HG02763 (cell line): ENCODE results near the gene TTC27.

Experiments
- ATAC-seq: cut with Tn5 transposase; IDR thresholded peaks from one replicate; pipeline ENCODE4 v1.9.1; 2021; ENCODE audit warnings: mild to moderate bottlenecking, moderate library complexity; ENCODE audit not compliant: unreplicated experiment

The TTC27 gene

DNA sequence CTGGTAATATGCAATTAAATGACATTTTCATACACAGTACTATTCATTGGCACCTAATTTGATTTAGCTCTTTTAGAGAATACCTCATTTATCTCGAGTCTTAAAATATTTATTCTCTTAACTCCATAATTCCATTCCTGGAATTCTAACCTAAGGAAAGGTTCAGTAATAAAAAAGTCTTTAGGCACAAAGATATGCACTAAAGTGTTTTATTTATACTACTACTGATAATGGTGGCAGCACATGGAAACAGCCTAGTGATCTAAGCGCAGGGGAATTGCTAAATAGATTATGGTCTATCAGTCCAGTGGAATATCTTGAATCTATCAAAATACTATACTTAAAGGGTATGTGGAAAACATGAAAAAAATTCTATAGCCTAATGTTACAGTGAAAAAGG is 176.4 kb downstream of the TTC27 start:
- ATAC-seq = no peak

DNA sequence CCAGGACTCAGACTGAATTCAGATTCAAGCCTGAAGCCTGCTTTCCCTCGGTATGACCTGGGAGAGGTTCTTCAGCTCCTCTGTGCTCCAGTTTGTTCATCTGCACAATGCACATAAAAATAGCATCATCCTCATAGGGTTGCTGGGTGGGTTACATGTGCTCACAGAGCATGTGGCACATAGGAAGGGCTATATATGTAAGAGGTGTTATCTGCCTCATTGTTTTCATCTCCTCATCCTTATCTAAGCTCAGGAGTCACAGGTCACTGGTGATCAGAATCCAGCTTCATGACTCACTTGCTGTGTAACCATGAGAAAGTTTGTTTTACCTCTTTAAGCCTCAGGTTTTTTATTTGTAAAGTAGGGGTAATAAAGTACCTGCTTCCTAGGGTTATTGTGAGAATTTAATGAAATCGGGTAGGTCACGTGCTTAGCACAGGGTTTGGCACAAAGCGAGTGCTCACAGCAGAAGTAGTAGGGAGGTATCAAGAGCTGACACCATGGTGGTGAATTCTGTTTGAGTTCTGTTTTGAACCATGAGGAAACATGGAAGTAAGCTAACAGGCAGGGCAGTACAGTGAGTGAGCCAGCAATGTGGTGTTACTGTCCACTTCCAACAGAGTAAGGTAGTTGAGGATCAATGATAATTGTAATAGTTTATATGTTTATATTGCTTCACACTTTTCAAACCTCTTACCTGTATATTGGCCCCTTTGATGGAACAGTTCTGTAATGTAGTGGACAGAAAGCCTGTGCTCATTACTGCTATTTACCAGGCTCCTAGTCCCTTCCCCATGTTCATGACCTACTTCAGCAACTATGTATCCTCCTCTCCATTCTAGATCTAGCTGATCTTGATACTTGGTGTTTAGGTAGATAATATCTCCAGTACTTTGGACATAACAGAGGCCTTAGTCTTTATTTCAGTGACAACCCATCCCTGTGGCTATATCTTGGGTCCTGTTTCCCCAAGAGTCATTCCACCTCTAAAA is 177.6 kb downstream of the TTC27 start:
- ATAC-seq = no peak

DNA sequence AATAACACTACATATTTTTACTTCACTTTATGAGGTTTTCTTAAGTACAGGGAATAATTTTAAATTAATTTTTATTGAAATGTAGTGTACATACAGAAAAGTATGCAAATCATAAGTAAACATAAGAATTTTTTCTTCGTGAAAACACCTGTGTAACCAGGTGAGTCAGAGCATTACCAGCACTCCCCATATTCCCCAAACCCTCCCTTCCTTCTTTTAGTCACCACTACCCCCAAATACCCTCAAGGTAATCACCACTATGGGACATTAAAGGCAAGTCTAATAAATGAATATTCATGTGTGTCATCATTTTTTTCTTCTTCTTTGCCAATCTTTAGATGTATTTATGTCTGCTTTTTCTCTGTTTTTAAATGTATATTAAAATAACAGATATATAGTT is 179.0 kb downstream of the TTC27 start:
- no peak for ATAC-seq

GRCh38 chr2:32807662-32808061 is 179.8 kb downstream of the TTC27 start:
- ATAC-seq = no peak

- ATAC-seq = no peak
Observed at GRCh38 chr2:32810909-32811495, 183.2 kb downstream of the TTC27 start.

DNA sequence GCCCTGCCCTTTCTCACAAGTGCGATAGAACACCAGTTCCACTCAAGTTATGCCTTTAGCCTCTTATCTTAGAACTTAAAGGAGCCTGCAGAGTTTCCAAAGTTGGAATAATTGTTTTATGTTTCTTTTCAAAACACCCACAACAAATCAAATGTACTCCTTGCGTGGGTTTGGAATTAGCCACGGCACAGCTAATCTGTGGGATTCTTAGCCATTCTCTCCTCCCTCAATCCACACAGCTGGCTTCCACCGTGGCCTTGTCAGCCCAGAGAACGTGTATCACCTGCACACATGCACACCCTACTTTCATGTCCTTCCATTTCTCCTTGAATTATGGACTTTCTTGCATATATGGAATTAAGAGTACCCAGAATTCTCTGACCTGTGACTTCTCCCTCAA is 183.8 kb downstream of the TTC27 start:
- ATAC-seq = no peak

DNA sequence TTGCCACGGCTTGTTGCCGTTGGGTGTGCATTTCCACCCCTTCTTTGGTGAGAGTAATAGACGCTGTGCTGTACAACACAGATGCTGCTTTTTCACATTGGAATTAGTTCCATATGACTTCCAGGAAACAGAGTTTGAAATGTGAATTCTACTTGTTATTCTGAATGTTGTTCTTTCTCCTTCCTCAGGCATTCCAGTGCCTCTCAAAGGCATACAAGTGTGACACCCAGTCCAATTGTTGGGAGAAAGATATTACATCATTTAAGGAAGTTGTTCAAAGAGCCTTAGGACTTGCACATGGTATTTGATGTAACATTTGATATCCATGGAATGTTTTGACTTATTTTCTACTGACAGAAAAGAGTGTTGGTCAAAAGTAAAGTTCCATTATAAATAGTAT is 184.5 kb downstream of the TTC27 start:
- ATAC-seq = no peak

DNA sequence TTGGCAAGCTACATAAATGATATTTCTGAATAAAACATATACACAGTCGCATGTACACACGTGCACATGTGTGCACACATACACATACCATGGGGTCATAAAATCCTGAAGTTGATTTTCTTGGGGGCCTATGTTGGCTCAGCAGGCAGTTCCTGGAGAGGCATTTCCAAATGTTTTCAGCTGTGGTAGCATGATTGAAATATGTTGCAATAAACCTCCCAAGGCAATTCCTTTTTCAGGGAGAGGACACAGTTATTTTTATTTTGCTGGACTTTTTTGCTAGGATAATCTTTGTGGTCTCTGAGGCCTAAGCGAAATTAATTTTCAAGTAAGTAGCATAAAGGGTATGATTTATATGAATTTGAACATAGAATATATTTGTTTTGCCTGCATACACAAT is 192.2 kb downstream of the TTC27 start:
- no peak for ATAC-seq

DNA sequence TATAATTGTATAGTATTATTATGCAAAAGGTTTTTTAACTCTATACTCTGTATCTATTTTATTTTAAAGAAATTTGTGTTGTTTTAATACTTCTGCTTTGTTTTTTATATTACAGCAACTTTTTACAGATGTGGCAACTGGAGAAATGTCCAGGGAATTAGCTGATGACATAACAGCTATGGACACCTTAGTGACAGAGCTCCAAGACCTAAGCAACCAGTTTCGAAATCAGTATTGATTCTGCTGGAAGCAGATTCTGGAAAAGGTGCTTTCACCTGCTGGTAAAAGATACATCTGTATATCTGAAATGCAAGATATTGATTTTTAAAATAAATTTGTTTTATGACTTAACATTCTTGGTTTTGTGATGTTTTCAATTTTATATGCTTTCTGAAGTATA is 192.9 kb downstream of the TTC27 start:
- no peak for ATAC-seq

DNA sequence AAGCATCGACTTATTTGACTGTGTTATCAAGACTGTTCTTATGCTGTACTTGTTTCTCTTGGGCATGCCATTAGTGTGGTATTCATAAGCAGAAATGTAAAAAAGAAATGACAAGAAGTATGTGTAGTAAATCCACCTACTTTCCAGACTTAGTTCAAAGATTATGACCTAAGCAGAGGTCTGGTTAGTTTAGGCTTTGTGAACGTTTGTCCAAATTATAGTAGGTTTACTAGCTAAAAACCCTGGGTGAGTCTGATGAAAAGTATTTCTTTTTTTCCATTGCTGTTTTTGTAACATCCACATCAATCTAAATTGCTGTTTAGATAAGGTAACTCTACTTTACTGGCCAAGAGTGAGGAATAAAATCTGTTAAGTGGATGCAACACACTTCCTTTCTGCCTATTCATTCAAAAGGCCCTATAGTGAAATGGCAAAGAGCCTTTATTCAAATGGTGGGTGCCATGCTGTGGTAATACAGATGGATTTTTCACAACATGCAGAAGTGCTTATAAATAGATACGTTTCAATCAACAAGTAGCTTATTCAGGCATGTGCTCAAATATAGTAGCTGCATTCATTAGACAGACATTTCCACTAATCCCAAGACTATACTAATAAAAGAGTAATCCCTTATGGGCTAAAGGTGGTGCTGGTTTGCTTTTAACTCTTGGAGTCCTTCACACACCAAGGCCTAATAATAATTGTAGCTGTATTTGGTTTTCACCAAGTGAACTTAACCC is 196.4 kb downstream of the TTC27 start:
- no peak for ATAC-seq

DNA sequence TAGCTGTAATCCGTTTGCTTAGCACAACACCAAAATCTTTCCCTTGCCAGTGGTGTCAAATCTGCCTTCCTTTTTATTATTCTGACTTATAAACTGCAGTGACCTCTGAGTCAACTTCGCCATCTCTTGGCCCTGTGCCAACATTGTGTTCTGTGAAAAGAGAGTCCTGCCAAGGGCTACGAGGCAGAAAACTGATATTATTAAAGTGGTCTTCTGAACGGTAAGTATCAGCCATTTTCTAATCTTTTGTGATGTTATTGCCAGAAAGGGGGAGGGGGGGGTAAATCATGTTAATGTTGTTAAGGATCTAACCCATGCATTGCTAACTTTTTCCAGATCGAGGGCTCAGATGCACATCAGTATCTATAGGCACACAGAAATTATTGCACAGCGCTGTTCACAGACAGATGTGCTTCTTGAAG is 197.5 kb downstream of the TTC27 start:
- ATAC-seq = no peak

DNA sequence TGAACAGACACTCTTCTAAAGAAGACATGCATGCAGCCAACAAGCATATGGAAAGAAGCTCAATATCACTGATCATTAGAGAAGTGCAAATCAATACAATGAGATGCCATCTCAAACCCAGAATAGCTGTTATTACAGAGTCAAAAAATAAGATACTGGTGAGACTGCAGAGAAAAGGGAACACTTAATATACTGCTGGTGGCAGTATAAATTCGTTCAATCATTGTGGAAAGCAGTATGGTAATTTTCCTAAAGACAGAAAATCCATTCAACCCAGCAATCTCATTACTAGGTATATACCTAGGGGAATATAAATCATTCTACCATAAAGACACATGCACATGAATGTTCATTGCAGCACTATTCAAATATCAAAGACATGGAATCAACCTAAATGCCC is 202.3 kb downstream of the TTC27 start:
- ATAC-seq = no peak

GRCh38 chr2:32832821-32833220 is 205.0 kb downstream of the TTC27 start:
- no peak for ATAC-seq

- ATAC-seq = no peak
Observed at GRCh38 chr2:32833709-32834108, 205.9 kb downstream of the TTC27 start.

DNA sequence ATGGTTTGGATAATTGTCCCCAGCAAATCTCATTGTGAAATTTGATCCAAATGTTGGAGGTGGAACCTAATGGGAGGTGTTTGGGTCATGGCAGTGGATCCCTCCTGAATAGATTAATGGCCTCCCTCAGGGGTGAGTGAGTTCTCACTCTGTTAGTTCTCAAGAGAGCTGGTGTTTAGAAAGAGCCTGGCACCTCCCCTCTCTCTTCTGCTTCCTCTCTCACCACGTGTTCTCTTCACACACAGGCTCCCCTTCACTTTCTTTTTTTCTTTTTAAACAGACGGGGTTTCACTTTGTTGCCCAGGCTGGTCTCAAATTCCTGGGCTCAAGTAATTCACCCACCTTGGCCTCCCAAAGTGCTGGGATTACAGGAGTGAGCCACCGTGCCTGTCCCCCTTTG is 207.3 kb downstream of the TTC27 start:
- ATAC-seq = peak; percentile 69

- ATAC-seq = no peak
Observed at GRCh38 chr2:32836933-32837332, 209.1 kb downstream of the TTC27 start.

GRCh38 chr2:32838418-32838817 is 210.6 kb downstream of the TTC27 start:
- ATAC-seq = peak; percentile 61

DNA sequence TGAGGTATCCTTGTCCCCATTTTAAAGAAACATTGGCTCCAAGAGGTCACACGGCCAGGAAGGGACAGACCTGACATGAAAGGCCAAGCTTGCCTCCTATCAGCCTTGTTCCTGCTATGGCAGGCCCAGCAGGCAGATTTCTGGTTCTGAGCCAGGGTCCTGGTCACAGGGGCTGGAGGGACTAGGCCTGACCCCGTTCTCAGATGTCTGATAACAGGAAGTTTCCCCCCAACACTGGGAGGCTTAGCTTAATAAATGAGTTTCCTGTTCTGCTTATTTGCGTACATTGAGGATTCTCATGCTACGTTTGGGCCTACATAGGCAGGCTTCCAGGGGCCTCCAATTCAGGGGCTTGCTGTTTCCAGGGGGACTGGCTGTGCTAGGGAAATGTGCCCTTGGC is 211.1 kb downstream of the TTC27 start:
- ATAC-seq = no peak

- ATAC-seq = no peak
Observed at GRCh38 chr2:32841931-32842898, 214.4 kb downstream of the TTC27 start.

- ATAC-seq = no peak
Observed at GRCh38 chr2:32843699-32844098, 215.8 kb downstream of the TTC27 start.
